NCI-H526 (cell line): ENCODE data around the gene ZBTB25.
A peak's percentile ranks its signal among the peaks of the same experiment; 100 is the strongest.

Experiments used
- DNase-seq, 2 experiments: peaks; one replicate each; lab custom pipeline; 2025; lab: John Stamatoyannopoulos, UW

The ZBTB25 gene

DNA sequence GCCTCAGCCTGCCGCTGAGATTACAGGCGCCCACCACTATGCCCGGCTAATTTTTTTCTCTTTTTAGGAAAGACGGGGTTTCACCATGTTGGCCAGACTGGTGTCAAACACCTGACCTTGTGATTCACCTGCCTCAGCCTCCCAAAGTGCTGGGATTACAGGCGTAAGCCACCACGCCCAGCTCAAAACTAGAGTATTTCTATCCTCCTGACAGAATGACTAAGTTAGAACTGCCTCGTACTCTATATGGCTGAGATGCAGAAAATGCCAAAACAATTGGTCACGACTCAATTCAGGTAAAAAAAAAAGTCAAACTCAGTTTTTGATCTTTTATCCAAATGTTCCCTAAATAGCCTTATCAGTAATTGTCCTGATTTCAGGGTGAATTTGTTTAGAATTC is 27.2 kb downstream of the ZBTB25 start:
- DNase-seq: no peak

DNA sequence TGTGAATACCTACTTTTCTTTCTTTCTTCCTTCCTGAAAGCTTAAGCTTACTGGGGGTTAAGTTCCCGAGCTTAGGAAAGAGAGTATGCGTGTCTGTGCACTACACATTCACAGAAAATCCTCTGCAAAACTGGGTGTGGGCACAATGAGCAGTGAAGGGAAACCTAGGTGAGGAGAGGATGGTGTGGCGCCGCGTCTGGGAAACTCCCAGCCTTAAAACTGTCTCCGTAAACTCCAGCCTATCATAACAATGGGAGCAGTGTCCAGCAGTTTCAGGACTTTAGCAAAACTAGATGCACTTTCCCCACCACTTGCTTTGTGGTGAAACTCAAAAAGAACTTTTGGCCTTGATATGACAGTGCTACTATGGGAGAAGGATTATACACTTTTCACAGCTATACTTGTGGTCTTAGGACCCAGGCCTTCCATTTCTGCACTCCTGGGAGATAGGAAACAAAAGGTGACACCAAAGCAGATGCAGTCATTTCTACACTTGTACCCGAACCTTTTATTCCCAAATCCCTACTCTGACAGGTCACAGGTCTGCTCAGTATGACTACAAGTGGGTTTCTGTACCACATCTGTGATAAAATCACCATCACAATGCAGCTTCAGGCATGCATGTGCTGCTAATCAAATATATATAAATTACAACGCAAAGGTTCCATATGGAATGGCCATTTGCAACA is 27.9 kb downstream of the ZBTB25 start:
- DNase-seq: no peak

DNA sequence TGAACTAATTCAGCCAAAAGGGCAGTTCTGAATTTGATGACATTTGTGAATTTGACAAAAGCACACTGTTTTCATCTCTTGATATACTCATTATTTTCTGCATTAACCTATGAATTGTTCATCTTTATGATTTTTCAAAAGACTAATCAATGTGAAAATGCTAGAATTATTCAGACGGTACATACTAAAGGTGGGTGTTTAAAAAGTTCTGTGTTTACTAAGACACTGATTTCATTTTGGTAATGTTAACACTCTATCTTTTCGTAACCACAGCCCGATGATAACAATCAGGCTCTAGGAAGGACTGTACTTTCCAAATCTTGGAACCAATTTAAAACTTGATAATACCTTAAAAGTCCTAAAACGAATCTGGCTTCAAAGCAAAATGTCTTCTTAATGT is 28.9 kb downstream of the ZBTB25 start:
- no peak for DNase-seq

DNA sequence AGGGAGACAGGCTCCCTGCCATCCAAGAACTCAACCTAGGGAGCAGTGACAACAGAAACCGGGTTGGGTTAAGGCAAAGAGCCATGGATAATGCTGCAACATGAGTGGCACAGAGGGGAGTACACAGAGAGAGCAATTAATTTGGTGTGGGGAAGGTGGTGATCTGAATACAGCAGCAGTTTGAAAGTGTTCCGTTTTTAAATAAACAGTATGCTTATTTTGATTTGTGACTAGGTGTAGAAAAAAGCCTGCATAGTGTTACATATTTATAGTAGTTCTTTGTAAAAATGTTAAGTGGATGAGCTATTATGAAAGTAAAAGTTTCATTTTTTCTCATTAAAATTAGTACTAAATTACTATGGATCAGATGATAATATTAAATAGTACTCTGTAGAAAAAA is 29.6 kb downstream of the ZBTB25 start:
- no peak for DNase-seq

DNA sequence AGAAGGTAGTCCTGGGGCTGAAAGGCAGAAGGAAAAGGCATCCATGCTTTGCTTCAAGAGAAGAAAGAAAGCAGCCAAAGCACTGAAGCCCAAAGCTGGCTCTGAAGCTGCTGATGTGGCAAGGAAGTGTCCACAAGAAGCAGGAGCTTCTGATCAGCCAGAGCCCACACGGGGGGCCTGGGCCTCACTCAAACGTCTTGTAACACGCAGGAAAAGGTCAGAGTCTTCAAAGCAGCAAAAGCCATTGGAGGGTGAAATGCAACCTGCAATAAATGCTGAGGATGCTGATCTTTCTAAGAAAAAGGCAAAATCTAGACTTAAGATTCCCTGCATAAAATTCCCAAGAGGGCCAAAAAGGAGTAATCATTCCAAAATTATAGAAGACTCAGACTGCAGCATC is 35.2 kb downstream of the ZBTB25 start:
- no peak for DNase-seq

DNA sequence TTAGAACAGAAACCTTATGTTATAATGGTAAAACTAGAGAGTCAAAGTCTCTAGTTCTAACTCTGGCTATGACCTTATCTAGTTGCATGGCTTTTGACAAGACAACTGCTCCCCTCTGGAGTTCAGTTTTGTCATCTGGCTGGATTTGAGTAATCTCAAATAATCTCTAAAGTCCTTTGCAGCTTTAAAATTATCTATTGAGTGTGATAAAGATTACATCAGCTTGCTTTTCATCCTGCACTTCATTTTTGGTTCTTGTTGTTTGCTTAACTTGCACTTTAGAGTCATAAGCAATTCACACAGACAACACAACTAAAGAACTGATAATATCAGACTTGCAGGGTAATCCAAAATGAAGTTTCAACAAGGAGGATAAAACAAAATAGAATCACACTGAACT is 36.1 kb downstream of the ZBTB25 start:
- no peak for DNase-seq

DNA sequence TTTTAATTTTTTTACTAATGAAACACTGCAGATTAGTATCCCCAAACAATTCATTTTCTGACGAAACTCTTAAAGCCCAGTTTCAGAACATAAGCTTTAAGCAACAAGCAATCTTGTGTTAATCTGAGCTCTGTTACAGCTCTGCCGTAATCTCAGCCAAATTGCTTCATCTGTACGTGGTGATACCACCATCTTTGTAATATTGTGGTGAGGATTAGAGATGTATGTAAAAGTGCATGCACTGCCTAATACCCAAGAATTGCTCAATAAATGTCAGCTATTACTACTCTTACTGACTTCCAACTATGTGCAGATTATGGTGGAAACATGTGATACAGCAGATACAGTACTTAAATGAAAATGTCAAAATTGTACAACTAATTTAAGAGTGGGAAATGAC is 36.5 kb downstream of the ZBTB25 start:
- DNase-seq: no peak

DNA sequence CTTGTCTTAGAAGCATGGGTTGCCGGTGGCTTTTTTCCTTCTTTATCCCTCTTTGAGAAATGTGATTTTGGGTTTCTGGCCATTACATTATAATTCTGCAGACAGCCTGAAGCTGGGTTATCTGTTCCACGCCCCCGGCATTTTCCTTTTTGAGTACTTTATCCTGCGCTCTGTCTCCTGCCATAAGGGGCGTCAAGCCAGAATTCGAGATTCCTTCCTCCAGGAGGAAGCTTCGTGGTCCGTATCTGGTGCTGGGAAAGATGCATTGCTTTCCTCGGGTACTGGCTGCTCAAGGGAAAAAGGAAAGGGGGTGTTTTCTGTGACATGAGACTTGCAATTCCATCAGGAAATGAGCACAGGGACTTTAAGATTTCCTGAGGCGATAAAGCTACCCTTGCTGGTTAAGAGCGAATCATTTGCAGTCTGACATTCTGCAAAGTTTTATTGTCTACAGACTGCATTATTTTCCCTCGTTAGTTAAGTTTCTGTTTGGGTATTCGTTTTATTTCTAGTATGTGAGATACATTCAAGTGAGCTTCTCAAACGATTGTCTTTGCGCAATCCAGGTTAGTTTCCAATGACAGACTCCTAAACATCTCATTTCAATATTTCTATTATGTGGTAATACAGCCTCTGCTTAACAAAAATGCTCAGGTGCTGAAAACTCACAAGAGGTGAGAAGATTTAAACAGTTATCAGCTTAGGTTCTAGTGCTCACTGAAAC is 37.6 kb downstream of the ZBTB25 start:
- DNase-seq: peak; percentile 40 to 71

DNA sequence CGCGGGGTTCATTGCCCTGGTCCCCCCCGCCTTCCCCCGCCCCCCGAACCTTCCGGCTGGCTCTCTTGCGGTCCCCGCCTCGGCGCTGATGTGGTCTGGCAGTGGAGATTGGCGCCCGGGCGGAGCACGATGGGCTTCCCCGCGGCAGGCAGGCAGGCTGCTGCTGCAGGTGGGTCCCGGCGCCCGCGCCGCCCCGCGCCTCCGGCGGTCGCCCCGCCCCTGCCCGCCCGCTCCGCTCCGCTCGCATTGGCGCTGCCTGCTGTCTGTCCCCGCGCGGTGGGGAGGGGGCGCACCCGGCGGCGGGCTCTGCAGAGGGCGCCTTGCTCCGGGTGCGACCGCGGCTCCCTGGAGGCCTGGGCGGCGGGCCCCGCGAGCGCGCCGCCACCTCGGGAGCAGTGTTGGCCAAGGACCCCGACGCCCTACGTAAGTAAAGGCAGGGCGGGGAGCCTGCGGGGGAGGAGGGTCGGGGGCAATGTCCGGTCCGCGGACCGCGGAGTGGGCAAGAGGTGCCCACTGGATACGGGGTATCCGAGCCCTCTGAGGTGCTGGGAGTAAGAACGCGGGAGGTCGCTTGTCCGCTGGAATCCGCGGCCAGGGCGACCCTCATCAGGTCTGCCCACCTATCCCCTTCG is 38.3 kb downstream of the ZBTB25 start, which contains the start of gene AKAP5:
Gene AKAP5, plus strand, starts transcription at position 309 of the 632 bp plus-strand sequence. CDS start 2,896 bp downstream, outside the sequence.
- peak; percentile 44 to 93 for DNase-seq

DNA sequence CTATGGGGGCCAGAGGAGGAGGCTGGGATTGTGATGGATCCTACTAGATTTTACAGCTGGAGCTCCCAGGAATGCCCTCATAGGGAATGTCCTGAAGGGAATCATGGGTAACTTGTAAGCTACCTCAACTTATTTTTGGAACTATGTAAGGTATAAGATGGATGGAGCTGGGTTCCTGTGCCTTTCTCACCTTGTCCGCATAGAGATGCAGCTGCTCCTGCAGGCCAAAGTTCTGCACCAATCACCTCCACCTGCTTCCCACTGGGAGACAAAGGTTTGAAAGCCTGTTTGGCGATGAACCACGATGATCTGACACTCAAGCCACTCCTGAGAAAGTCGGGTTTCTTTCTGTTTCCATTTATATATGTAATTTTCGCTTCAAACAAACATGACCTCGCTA is 39.0 kb downstream of the ZBTB25 start:
- DNase-seq: peak; percentile 41 to 55

DNA sequence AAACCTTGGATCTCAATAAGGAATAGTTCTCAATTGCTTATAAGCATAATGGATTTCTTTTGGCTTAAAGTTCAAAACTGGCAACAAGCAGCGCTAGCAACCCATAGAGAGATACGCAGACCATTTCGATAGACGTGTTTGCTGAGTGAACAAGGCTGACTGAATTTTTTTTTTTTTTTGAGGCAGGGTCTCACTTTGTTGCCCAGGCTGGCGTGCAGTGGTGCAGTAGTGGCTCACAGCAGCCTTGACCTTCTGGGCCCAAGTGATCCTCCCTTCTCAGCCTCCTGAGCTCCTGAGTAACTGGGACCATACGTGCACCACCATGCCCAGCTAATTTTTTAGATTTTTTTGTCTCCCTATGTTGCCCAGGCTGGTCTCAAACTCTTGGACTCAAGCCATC is 39.8 kb downstream of the ZBTB25 start:
- no peak for DNase-seq

DNA sequence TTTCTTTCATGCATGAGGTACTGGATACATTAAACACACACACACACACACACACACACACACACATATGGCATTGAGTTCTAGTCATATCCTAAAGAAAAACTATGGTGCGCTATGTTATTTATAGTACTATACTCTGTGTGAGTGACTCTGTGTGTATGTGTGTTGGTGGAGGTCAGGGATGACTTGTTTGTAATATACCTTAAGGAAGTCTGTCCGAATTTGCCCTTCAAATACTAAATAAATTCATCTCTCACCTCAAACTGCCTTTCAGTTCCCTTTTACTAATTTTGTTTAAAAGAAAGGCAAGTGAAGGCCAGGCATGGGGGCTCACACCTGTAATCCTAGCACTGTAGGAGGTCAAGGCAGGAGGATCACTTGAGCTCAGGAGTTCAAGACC is 40.4 kb downstream of the ZBTB25 start:
- DNase-seq: no peak

DNA sequence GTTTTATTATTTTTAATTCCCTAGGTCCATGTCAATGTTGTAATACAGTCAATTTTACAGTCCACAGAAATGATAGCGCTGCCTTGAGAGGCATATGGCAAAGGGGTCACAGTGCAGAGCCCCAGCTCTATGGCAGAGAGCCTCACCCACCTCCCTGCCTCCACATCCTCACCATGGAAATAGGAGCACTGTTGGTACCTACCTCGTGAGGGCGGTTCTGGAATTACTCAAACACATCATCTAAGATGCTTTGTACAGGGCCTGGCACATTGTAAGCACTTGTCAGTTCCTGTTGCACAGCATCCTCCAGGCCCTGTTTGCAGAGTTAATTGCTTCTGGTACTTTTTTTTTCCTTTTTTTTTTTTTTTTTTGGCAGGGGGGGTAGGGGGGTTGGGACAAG is 42.4 kb downstream of the ZBTB25 start:
- DNase-seq: no peak

DNA sequence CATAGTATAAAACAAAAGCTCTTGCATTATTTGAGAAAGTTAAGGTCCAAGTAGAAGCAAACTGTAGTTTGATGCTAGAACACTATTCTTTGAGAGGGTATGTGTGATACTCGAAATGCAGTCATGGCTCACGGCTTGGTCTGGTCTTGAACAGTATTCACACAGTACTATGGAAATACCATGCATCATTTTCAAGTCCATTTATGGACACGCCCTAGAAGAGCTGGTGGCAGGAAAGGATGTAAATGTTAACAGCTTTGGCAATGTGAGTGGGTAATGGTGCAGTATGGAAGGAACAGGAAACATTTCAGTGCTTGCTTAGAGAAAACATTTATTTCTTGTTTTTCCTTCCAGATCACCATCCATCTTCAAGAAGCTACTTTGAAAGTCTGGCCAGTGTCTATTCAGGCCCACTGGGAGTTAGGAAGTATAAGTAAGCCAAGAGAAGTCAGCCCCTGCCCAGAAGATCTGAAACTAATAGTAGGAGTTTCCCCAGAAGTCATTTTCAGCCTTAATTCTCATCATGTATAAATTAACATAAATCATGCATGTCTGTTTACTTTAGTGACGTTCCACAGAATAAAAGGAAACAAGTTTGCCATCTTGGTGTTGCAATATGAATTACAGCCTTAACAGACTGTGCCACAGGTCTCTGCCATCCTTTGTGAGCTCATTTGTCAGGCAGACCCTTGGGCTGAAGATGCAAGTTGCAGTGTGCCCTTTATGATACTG is 44.1 kb downstream of the ZBTB25 start:
- DNase-seq: no peak

DNA sequence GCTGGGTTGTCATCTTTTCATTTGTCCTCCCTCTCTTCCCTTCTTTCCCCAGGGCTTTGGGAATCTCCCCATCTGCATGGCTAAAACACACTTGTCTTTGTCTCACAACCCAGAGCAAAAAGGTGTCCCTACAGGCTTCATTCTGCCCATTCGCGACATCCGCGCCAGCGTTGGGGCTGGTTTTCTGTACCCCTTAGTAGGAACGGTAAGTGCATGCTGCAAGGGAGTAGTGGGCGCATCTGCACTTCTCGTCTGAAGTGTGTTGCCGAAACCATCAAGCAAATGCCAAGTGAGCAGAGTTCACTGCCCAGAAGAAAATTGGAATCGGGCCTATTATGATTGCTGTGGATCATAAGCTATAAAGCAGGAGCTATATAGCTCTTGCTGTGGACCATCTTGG is 49.0 kb downstream of the ZBTB25 start:
- no peak for DNase-seq

DNA sequence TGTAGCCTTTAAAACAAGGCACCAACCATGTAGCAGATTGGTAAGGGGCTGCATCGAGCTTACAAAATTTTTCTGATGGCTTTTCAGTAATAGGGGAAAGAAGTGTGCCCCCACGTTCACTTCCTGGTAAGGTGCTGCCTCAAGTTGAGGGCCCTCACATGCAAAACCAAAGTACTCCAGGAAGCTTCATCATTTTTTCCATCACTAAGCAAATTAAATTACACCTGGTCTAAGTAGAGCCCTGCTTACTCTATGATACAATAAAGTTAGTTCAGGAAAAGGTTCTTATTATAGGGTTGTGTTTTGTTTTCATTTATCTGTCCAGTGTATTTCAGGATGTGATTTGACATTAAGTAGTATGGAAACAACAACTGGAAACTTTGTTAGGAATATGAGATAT is 53.4 kb downstream of the ZBTB25 start:
- DNase-seq: no peak

DNA sequence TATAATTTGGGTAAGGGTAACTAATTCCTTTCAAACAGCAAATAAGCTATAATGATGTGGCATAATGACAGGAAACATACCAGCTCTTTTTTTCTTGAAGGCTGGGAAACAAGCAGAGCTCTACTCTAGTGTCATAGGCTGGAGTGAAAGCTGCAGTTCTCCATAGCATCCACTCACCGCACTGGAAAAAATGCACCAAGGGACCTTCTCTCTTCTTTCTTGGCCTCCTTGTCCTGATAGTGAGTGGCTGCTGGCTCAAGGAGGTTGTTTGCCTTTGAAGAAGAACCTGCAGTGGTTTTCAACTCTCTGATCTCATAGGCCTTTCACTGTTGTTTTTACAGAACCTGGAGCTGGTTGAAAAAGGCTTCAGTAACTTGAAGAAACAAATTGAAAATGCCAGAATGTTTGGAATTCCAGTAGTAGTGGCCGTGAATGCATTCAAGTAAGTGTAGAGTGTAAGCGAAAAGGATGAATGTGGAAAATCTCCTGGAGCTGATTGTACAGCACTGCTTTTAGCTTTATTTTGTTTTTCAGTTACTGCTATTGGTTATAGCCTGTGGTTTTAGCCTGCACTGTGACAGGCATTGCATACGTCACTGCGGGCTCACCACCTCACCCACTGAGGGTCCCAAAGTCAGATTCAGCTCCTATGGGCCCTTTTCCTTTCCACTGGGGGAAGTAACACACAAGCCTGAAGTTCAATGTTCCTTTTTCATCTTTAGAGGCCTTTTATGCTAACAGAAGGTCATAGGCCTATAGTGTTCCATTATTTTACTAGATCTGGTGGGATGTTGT is 55.6 kb downstream of the ZBTB25 start:
- DNase-seq: no peak

DNA sequence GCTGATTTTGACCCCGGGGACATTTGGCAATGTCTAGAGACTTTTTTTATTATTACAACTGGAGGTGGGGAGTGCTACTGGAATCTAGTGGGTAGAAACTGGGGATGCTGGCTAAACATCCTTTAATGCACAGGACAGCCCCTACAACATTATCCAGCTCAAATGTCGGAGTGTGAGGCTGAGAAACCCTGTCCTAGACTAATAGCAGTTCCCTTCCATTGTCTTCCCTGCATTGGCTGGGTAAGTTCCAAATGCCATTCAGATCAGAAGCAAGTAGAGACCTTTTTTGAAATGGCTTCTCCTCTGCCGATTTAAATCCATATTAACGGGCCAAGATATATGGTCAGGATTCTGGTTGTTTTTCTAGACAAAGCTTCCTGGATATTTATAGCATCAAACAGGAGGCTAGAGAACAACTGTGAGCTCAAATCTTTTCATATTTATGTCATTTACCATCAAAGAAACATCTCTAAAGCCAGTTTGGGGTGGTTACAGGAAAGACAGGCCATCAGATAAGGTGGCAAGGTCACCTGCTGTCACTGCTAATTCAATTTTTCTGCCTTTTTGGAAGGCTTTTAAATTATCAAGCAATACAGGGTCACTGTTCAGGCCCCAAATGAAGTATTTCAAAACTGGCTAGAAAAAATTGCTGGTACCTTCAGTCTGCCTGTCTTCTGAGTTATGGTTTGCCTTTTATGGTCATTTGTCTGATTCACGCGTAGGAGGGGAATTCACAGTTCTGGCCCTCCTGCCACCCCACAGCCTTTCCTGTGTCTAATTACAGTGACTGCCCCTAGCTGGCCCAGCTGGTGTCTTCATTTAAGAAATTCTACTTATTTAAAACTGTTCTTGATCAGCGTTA is 58.4 kb downstream of the ZBTB25 start:
- no peak for DNase-seq

DNA sequence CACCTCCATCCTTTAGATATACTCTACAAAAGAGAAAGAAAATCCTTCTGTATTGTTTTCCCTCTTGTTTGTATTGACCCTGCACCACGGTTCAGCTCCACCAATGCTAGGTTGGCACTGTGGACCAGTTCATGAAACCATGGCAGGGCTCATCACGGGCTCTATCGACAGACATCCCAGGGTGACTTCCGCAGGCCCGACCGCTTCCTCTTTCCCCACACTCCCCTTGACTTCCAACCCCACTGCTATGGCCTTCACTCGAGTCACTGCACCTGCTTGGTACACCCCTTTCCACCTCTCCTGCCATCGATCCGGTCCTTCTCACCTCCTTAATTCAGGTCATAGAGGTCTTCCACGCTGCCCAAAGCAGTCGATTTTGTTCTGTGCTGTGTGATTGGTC is 59.5 kb downstream of the ZBTB25 start:
- DNase-seq: no peak

DNA sequence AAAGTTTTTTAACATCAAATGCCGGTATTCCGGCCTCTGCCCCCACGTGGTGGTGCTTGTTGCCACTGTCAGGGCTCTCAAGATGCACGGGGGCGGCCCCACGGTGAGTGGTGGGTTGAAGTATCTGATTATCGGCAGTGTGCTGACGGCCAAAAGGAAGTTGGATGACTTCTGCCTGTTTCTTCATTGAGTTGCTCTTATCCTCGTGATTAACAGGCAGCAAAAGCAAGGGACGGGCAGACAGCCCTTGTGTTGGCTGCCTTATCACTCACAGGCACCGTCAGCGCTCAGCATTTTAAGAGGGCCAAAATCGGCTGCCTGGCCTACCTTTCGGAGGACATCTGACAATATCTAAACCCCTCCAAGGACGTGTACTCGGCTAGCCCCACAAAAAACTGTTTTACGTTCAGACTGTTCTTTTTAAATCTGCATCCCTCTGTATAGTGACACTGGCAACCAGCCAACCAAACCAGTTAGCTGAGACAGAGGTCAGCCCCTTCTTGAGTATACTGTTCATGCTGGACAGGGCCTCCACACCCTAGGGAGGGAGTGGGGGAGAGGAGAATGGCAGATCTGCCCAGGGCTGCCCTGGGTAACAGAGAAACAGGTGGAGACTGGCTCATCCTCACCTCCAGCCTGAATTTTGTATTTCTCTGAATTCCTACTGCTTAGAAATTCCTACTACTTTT is 61.2 kb downstream of the ZBTB25 start:
- DNase-seq: no peak
